KOPT-K1 (cell line): ENCODE results near the gene TMCC2.

Experiments
- H3K27ac ChIP-seq: fragments of 200-600 bp; sonication (generic); 2 replicates; pipeline ENCODE4 v1.5.1; 2016; ENCODE audit warnings: antibody characterized with exemption, mild to moderate bottlenecking, low read depth, low read length; ENCODE audit not compliant: poor library complexity, severe bottlenecking
- H3K36me3 ChIP-seq: fragments of 200-600 bp; sonication (generic); 2 replicates; pipeline ENCODE4 v1.5.1; 2017; ENCODE audit warnings: antibody characterized with exemption, mild to moderate bottlenecking, low read length, moderate library complexity; ENCODE audit not compliant: insufficient read depth
- H3K9me3 ChIP-seq: fragments of 200-600 bp; sonication (generic); 2 replicates; pipeline ENCODE4 v1.5.1; 2017; ENCODE audit warnings: antibody characterized with exemption, low read length, mild to moderate bottlenecking; ENCODE audit not compliant: insufficient read depth, poor library complexity, severe bottlenecking

Gene TMCC2

DNA sequence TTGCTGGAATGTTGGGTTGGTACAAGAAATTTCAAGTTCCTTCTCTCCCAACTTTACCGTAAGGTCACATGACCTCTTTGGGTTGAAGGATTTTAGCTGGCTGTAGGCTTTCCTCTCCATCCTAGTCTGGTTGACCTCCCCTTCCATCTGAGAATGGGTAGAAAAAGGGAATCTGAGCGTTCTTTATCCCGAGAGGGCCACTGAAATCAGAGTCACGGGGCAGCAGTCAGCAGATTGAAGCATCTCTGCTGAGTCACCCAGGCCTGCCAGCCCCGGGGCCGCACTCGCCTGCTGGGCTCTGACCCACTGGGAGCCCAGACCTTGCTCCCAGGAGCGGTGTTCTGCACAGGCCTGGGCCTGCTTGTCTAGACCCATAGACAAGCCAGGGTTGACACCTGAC is 31.0 kb downstream of the TMCC2 start:
- Histone ChIP-seq H3K36me3 (no peaks in the 10 kb centered on the region), H3K27ac (no peak overlapping the region), H3K9me3 (no peaks in the 10 kb centered on the region)

DNA sequence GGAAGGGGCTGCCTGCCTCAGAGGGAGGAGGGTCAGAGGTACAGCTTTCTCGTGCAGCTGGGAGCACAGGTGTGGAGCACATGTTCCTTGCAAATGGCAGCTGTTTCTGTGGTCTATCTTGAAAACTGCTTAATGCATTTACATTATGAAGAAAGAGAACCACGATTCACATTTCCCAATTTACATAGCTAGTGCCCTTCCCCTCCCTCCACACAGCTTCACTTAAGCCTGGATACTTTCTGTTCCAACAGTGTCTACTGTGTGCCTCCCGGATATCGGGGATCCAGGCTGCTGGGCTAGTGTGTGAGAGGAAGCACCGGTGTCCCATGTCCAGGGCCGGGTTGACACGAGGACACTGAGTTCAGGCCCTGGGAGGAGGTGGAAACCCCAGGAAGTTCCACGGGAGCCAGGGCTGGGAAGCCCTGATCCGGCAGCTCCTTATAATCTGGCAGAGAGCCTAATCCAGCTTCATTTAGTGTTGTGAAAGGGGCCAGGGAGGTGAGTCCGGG is 31.6 kb downstream of the TMCC2 start:
- Histone ChIP-seq H3K27ac (no peak overlapping the region), H3K9me3 (no peaks in the 10 kb centered on the region), H3K36me3 (no peaks in the 10 kb centered on the region)

DNA sequence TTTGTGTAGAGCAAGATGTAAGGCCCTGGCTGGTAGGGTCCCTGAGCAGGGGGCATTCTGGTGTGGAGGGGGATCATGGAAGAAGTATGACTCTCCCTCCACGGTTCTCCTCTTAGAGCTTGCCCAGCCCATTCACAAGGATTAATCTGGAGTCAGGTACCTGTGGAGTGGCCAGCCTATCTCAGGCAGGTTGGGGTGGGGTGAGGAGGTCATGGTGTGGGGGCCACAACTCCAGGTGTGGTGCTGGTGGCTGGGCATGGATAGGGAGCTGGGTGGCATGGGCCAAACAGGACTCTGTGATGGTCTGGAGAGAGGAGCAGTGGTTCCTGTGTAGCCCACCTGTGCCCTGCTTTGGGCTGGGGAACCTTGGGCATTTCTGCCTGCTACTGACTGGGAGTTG is 32.3 kb downstream of the TMCC2 start:
- no peaks in the 10 kb centered on the region for H3K9me3 ChIP-seq
- no peak overlapping the region for H3K27ac ChIP-seq
- H3K36me3 ChIP-seq: no peaks in the 10 kb centered on the region

DNA sequence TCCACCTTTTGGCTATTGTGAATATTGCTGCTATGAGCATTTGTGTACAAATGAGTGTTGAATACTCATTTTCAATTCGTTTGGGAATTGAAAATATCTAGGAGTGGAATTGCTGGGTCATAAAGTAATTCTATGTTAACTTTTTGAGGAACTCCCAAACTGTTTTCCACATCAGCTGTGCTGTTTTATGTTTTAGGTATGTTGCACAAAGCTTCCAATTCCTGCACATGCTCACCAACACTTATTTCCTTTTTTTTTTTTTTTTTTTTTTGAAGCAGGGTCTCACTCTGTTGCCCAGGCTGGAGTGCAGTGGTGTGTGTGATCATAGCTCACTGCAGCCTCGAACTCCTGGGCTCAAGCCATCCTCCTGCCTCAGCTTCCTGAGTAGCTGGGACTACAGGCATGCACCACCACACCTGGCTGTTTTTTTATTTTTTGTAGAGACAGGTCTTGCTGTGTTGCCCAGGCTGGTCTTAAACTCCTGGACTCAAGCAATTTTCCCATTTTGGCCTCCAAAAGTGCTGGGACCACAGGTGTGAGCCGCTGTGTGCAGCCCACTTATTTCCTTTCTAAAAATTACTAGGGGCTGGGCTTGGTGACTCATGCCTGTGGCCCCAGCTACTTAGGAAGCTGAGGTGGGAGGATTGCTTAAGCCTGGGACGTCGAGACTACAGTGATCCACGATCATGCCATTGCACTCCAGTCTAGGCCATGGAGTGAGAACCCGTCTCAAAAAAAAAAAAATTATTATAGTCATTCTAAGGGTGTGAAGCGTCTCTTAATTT is 33.4 kb downstream of the TMCC2 start:
- Histone ChIP-seq H3K9me3 (no peaks in the 10 kb centered on the region), H3K36me3 (no peaks in the 10 kb centered on the region), H3K27ac (no peak overlapping the region)

DNA sequence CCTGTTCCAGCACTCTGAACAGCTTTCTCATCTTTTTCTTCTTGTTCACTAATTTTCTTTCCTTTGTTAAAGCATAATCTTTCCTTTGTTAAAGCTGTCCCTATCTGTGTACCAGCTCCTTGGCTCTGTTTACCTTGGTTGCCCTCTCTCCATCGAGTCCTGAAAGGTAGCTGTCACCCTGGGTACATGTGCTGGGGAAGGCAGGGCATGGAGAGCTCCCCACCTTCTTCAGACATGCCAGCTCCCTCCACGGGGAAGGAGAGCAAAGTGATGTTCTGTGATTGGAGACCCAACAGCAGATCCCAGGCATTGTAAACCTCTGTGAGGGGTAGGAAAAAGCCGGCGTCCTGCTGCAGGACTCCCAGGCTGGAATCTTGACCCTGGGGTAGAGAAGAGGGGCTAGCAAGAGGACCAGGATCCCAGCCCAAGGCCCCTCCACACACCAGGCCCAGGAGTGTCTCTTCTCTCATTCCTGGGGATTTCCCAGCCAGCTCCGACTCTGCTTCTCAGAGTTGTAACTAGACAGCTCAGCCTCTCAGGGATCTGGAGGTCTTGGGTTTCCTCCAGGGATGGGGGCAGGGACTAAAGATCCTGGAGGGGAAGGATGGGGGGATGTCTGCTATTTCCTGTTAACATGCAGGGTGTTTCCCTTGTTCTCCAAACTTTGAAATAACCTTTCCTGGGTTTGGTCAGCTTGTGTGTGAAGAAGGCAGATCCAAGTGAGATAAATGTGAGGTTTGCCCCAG is 34.4 kb downstream of the TMCC2 start:
- no peak overlapping the region for H3K27ac ChIP-seq

DNA sequence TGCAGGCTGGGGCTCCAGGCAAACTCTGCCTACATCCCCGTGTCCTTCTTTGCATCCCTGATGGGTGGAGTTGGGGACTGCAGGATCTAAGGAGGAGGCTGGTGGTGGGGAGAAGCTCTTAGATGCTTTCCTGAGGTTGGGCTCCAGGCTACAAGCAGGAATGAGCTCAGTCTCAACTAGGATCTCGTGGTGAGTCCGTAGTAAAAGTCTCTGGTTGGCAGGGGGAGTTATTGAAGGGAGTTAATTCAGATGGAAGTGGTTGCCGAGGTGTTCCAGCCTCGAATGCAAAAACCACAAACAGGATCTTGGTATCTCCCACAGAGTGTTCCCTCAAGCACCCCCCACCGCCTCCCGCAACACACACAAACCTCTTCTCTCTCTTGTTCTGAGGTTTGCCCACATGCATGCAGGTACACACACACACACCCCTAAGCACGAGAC is 35.0 kb downstream of the TMCC2 start:
- Histone ChIP-seq H3K9me3 (no peaks in the 10 kb centered on the region), H3K36me3 (no peaks in the 10 kb centered on the region), H3K27ac (no peak overlapping the region)

More for the DNA sequence above, 34.4 kb downstream of the TMCC2 start:
- Histone ChIP-seq H3K9me3 (no peaks in the 10 kb centered on the region), H3K36me3 (no peaks in the 10 kb centered on the region)

DNA sequence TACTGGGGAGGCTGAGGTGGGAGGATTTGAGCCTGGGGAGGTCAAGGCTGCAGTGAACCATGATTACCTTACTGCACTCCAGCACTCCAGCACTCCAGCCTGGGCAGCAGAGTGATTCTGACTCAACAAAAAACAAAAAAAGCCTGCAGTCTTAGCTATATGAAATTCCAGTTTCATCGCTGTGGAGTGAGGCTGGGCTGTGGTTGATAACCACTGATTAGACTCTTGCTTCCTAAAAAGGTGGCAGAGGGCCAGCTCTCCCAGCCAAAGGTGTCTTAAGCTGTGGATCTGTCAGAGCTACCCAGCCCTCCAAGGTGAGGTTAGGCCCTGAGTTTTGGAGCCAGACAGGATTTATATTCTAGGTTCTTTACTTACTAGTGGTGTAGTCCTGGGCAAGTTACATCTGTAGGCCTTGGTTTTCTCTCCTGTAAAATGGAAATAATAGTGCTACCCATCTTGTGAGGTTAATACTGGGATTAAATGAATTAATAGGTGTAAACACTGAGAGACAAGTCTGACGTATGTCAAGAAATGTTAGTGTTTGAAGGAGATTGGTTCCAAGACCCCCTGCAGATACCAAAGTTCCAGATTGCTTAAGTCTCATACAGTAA is 35.9 kb downstream of the TMCC2 start:
- no peaks in the 10 kb centered on the region for H3K36me3 ChIP-seq
- H3K9me3 ChIP-seq: no peaks in the 10 kb centered on the region
- no peak overlapping the region for H3K27ac ChIP-seq

DNA sequence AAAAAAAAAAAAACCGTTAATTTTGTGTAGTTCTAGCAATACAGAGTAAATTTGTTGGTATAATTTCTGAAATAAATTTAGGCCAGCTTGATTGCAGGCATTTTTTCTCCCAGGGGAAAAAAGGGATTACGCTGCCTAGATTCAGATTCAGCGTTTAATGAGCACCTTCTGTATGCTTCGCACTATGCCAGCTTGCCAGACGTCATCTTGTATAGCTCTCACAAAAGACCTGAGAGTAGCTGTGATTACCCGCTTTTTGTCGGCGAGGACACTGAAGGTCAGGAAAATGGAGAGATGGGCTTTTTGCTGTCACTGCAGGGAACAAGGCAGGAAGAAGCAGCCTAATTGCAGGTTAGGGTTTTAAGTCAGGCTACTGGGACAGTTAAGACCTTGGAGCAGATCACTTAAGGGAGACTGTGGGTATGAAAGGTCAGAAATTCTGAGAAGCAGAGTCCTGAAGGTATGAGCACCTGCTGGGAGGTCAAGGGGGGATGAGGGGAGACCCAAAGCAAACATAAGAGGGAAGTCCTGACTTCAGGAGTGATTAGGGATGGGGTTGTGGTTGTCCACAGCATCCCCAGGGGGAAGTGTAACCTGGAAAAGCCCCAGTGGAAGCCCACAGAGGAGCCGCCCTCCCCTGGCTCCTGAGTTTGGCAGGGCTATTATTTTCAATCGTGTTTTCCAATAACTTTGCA is 39.0 kb downstream of the TMCC2 start:
- no peaks in the 10 kb centered on the region for H3K36me3 ChIP-seq
- H3K27ac ChIP-seq: no peak overlapping the region

DNA sequence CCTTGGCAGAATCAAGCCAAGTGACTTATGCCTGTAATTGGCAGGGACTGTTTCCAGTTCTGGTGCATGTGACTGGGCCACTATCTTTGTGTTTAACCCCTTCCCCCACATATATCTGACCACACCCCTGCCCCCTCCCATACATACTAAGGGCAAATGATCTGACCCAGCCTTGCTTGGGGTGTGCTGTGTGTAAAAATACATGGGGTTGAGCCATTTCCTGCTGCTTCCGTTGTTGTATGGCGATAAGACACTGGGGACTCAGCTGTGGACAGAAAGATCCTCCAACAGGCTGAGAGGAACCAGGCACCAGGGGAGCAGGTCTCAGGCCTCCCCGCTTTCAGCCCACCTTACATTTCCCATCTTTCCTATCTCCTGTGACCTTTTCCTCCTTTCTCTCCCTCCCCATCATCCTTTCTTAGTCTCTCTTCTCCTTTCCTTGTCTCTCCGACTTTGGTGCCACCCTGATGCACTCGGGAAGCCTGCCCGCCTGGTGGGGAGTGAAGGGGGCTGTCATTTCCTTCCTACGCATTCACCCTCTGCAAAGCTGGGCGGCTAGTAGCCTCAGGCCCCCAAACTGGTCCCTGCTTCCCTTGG is 39.7 kb downstream of the TMCC2 start:
- no peaks in the 10 kb centered on the region for H3K36me3 ChIP-seq
- H3K9me3 ChIP-seq: no peaks in the 10 kb centered on the region
- H3K27ac ChIP-seq: no peak overlapping the region

More for the DNA sequence above, 39.0 kb downstream of the TMCC2 start:
- H3K9me3 ChIP-seq: no peaks in the 10 kb centered on the region

DNA sequence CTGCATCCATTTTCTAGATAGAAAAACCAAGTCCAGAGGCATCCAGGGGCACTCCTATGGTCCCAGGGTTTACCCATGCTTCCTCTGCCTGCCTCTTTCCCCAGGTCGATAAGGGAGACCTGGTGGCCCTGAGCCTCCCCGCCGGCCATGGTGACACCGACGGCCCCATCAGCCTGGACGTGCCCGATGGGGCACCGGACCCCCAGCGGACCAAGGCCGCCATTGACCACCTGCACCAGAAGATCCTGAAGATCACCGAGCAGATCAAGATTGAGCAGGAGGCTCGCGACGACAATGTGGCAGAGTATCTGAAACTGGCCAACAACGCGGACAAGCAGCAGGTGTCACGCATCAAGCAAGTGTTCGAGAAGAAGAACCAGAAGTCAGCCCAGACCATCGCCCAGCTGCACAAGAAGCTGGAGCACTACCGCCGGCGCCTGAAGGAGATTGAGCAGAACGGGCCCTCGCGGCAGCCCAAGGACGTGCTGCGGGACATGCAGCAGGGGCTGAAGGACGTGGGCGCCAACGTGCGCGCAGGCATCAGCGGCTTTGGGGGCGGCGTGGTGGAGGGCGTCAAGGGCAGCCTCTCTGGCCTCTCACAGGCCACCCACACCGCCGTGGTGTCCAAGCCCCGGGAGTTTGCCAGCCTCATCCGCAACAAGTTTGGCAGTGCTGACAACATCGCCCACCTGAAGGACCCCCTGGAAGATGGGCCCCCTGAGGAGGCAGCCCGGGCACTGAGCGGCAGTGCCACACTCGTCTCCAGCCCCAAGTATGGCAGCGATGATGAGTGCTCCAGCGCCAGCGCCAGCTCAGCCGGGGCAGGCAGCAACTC is 41.3 kb downstream of the TMCC2 start:
- Histone ChIP-seq H3K27ac (no peak overlapping the region), H3K36me3 (no peaks in the 10 kb centered on the region), H3K9me3 (no peaks in the 10 kb centered on the region)

DNA sequence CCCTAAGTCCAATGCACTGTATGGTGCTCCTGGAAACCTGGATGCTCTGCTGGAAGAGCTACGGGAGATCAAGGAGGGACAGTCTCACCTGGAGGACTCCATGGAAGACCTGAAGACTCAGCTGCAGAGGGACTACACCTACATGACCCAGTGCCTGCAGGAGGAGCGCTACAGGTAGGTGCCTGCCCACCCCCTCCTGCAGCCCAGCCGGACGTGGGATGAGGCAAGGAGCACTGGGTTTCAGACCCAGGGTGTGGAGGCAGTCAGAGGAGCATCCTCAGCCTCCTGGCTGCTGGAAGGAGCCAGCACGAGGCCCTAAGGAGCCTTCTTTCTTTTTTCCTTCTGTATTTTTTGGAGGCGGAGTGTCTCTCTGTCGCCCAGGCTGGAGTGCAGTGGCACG is 42.0 kb downstream of the TMCC2 start:
- Histone ChIP-seq H3K9me3 (no peaks in the 10 kb centered on the region), H3K27ac (no peak overlapping the region), H3K36me3 (no peaks in the 10 kb centered on the region)

DNA sequence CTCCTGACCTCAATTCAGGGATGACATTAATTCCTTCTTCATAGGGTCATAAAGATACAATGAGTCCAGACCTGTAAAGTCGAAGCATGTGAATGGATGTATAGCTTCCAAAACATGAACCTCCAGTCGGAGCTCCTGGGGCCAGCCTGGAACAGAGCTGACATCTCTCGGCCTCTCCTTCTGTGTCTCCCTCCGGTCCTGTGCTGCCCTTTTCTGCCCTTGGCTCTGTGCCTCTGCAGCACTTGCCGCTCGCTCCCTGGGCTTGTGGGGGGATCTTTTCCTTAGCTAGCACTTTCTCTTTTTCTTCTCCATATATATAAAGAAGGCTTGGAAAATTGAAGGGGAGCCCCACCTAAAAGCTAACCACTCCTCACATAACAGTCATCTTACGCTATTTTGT is 42.5 kb downstream of the TMCC2 start:
- no peaks in the 10 kb centered on the region for H3K36me3 ChIP-seq
- no peak overlapping the region for H3K27ac ChIP-seq
- no peaks in the 10 kb centered on the region for H3K9me3 ChIP-seq

DNA sequence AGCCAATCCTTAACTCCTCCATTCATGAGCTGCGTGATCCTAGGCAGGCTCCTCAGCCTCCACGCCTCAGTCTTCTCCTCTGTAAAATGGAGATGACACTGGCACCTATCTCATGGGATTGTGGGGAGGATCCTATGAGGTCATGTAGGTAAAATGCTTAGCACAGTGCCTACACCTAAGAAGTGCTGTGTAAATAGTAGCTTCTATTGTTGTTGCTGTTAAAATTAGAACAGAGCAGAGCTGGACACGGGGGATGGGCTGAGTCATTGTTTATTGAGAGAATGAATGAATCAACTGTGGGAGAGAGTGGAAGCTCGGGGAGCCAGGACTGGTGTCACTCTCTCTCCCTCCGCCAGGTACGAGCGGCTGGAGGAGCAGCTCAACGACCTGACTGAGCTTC is 43.0 kb downstream of the TMCC2 start:
- H3K36me3 ChIP-seq: no peaks in the 10 kb centered on the region
- H3K27ac ChIP-seq: no peak overlapping the region
- no peaks in the 10 kb centered on the region for H3K9me3 ChIP-seq

DNA sequence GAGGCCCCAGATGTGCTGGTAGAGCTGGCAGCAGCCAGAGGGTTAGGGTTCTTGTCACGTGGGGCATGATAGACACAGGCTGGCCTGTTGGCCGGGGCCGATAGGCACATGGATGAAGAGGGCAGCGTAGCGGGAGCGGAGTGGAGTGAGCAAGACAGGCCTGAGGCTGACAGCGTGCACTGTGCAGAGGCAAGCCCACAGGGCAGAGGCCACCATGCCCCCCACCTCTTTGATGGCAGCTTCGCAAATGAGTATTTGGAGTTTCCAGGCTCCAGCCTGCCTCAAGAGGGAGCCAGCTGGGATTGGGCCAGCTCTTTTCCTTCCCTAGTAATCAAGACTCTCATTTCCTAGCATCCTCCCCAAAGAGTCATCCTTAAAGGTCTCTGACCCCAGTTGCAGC is 43.5 kb downstream of the TMCC2 start:
- no peak overlapping the region for H3K27ac ChIP-seq
- no peaks in the 10 kb centered on the region for H3K36me3 ChIP-seq
- H3K9me3 ChIP-seq: no peaks in the 10 kb centered on the region
